ENCODE results near the gene ZSWIM2.

- TF ChIP-seq CTCF (IDR thresholded peaks at IDR 0.05) (no peak), POLR2A (IDR thresholded peaks at IDR 0.05) (no peak)
Measured at GRCh38 chr2:186820303-186820702, 28.7 kb downstream of the ZSWIM2 start.

Measured in thyroid gland (tissue), 4 donors.